HG02678 (cell line): ENCODE measurements around the gene S100A10.

Source experiments
- ATAC-seq: cut with Tn5 transposase; IDR thresholded peaks from one replicate; pipeline ENCODE4 v1.9.1; 2021; ENCODE audit warnings: mild to moderate bottlenecking, moderate library complexity; ENCODE audit not compliant: unreplicated experiment

The S100A10 gene

DNA sequence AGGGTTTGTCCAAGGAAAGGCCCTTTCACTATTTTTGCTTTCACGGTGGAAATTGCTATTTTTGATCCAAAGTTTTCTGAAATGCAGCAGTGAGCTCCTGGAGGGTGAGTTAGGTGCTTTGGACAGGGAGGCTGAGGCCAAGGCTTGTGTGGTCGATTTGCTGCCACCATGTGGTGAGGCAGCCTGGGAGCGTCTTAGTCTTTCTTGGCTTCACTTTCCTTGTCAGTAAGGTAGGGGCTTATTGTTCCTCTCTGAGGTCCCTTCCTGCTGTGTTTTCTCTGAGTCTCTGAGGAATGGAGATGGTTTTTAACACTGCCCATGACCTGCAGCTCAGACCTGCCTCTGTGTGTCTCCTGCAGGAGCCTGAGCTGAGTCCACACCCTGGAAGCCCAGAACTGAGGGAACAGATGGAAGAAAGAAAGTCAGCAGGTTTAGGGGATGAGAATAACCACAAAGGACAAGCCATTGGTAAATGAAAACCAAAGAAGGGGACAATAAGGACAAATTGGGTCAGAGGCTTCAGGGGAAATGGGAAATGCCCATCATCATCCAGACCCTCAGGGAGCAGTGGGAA, 20.1 kb upstream of the S100A10 start:
- no peak for ATAC-seq

DNA sequence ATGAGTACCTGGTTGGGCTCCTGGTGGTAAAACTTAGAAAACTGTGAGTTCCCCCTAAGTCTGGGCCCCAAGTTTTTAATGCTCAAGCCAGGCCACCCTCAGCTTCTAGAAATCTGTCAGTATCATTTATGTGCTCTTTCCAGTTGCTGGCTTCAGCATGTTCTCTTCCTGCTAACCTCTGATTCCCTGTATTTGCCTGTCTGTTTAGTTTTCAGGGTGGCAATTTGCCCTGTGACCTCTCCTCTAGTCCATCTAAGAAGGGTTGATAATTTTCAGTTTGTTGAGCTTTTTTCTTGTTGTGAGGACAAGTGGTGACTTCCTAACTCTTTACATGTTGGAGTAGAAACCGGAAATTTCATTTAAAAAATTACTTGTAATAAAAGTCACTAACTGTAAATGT, 16.0 kb upstream of the S100A10 start:
- no peak for ATAC-seq

DNA sequence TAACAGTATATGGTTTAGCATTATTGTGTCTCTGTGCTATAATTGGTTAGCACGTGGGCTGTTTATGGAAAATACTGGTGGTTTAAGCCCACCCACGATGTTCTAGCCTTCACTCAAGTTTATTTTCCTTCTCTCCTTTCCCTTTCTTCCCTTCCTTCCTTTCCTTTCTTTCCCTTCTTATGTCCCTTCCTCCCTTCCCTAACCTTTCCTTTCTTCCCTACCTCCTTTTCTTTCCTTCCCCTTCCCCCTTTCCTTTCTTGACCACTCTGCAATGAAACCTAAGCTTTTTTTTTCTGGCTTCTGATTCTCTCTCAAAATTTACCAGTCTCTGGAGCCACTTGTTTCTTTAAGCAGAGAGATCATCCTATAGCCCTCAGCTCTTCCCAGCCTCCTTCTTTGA, 13.4 kb upstream of the S100A10 start:
- no peak for ATAC-seq

DNA sequence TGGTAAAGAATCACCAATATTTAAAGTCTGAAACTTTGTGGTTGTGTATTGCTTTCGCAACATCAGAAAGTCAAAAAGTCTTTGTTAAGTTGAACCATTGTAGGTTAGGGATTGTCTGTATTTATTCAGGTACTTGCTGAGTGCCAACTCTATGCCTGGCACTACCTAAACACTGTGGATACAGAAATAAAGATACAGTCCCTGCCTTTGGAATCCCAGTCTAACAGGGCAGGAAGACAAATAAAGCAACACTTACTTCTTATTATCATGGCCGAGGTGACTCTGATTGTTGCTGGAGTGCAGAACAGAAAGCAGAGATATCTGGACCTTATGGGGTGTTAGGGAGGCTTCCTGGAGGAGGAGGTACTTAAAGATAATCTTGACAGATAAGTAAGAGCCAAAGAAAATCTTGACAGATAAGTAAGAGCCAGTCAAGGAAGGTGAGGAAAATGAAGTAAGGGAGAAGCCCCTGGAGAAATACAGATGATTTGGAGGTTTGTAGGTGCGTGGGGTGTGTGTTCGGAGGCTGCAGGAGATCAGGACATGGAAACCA, 11.8 kb upstream of the S100A10 start:
- ATAC-seq: no peak

DNA sequence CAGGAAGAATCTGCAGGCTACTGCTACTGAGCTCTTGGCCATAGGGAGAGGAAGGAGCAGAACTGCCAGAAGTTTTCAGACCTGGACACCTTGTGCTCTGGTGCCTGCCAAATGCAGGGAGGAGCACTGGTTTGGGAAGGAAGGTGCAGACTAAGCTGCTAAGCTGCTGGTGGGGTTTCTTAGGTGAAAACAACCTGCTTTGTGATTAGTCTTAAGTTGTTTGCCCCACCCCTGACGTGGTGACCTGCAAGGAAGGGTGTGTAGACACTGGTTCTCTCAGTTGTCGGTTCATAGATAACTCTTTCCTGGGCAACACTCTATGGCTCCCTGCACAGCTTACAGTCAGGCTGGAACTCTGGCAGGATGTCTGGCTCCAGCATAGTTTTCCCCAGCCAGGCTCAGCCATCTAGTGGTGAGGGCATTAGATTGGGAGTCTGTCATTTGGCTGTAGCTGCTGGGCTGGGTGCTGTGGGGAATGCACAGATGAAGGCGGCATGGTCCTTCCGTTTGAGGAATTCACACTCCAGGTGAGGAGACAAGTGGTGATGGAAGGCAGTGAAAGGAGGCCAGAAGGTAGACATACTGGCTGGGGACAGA, 10.3 kb upstream of the S100A10 start:
- no peak for ATAC-seq

DNA sequence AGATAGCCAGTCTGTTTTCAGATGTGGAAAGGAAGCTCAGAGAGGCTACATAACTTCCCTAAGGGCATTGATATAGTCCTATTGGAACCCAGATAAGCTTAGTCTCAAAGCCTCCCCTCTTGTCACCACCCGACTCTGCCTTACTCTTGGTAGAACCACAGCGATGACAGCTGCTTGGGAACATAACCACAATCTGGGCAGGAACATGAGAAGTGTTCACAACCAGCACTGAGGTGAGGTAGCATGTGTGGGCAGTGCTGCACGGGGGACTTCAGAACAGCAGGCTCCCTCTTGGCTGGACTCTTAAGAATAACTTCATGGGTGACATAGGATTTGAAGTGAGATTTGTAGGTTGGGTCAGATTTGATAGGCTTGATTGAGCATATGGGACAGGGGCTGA, 9.3 kb upstream of the S100A10 start:
- ATAC-seq: no peak

DNA sequence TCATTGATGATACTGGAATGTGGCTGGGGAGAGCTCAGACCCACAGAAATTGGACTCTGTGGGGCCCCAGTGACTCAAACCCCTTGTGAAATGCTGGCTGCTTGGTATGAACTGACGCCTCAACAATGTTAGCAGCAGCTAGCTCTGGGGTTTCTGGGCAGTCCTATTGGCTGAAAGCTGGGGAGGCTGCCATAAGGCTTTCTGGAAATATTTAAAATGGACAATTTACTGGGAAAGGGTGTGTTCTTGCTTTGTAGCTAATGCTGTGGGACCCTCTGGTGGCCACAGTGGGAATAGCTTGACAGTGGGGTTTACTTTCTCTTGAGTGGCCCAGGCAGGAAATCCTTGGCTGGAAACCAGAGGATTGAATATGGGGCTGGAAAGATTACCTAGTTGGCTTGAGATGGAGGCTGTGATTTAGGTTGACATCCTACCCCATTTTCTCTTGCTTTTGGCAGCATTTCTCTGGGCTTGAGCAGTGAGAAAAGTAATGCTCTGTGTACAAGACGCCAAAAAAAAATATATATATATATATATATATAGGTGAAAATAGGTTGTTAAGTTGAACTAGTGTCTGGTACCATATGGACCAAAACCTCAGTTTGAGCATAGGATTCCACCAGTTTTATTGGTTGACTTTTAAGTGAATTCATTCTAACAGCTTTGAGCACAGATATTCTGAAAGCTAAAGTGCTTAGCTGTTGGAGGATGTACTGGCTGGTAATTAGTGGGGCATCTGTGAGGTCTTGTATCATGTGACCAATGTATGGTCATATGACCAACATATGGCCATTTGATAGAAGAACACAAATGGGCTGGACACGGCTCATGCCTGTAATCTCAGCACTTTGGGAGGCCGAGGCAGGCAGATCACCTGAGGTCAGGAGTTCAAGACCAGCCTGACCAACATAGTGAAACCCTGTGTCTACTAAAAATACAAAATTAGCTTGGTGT, 8.2 kb upstream of the S100A10 start:
- ATAC-seq: no peak

DNA sequence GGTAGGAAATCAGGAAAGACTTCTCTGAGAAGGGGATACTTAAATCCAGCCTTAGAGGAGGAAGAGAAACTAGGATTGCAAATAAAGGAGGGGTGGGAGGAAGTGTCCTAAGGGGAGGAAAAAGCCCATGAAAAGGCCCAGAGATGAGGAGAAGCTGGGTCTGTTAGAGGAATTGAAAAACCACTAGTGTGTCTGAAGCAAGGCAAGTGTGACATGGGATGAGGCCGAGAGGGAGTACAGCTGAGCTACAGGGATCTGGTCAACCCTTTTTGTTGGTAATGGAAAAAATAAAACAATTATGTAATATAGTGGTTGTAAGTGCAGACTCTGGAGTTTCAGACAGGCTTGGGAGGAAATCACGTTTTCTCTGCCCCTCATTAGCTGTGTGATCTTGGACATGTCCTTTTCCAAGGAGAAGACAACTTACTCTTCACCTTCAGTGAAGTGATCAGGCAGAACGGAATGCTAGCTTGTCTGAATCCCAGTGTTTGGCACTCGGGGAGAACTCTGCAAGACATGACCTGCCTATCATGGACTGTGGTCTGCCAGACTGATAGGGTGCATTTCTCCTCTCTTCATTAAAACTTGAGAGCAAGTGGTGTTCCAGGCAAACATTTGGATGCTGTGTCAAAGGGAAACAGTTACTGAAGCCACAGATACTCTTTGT, 7.4 kb upstream of the S100A10 start:
- no peak for ATAC-seq

DNA sequence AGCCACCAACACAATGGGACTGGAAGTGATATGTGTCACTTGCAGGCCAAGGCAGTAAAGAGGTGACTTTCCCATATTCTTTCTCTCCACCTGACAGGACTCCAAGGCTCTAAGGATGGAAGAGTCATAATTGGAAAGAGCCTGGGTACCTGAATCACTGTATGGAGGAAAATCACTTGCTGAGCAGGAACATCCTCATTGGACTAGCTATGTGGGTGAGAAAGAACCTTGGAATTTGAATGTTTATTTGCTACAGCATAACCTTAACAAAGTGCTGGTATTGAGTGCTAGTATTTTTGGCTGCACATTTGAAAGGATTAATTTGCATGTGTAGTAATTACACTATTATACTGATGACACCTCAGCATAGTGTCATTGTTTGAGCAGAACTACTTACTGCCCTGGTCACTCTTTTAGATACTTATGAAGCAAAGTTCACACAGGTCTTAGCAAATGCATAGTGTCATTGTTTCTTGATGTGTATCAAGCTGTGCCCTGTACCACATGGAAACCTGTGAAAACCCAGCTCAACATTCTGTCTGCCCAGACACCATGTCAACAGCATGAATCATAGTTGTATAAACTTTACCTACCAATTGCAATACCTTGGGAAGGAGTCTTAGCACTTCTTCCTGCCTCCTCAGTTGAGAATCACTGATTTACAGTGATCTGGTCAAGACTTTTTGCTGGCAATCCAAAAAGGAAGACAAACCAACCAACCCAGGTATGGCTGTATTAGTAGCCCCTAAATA, 5.1 kb upstream of the S100A10 start:
- no peak for ATAC-seq

DNA sequence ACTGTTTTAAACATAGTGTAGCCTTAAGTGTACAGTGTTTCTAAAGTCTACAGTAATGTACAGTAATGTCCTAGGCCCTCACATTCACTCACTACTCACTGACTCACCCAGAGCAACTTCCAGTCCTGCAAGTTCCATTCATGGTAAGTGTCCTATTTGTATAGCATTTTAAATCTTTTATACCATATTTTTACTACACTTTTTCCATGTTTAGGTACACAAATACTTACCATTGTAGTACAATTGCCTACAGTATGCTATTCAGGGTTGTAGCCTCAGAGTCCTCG, 3.6 kb upstream of the S100A10 start:
- ATAC-seq: no peak

DNA sequence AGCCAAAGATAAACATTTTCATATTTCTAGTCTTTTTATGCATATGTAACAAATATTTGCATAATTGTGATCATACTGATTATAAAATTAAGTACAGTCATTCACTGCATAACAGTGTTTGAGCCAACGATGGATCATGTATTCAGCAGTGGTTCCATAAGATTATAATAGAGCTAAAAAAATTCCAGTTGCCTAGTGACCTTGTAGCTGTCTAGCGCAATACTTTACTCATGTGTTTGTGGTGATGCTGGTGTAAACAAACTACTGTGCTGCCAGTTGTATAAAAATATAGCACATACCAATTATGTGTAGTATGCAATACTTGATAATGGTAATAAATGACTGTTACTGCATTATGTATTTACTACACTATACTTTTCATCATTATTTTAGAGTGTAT, 2.1 kb upstream of the S100A10 start:
- ATAC-seq: no peak

DNA sequence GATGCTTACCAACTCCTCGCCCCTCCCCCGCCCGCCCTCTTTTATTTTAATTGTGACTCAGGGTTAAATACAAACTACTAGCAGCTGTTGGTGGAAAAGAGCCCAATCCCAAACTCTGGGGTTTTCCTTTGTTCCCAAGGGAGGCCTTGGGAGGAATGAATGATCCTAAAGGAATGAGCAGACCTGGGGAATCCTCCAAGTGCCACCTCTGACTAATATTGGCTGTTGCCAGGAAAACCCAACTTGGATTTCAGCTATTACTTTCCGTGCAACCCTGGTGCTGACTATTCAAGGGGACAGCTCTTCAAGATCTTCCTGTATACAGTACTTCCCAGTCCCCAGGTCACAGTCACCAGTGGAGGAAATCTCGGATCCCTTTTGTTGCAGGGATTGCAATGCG, 1.3 kb upstream of the S100A10 start:
- ATAC-seq: no peak

DNA sequence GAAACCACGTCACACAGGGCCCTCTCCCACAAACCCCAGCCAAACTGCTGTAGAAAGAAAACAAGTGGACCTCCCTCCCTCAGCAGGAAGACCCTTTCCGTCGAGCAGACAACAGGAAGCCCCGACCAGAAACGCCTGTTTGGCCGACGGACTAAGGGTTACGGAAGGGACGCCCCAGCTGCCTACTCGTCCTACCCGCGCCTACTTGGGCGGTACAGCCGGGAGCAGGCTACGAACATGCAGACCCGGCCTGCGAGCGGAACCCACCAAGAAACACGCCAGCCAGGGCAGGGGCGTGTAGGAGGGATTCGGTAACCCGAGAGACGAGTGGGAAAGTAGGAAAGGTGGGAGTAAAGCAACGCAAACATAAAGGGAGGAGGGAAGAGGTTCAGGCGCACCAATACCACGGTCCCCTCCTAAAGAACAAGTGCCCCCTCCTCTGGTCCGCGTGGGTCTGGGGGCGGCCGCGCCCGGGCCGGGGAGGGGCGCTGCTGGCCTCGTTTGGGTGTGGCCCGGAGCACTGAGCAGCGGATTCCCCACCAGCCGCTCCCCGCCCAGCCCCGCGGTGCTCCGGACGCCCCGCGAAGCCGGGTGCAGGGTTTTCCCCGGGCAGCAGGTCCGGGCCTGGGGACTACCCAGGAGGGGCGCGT, 450 bp downstream of the S100A10 start:
- no peak for ATAC-seq

DNA sequence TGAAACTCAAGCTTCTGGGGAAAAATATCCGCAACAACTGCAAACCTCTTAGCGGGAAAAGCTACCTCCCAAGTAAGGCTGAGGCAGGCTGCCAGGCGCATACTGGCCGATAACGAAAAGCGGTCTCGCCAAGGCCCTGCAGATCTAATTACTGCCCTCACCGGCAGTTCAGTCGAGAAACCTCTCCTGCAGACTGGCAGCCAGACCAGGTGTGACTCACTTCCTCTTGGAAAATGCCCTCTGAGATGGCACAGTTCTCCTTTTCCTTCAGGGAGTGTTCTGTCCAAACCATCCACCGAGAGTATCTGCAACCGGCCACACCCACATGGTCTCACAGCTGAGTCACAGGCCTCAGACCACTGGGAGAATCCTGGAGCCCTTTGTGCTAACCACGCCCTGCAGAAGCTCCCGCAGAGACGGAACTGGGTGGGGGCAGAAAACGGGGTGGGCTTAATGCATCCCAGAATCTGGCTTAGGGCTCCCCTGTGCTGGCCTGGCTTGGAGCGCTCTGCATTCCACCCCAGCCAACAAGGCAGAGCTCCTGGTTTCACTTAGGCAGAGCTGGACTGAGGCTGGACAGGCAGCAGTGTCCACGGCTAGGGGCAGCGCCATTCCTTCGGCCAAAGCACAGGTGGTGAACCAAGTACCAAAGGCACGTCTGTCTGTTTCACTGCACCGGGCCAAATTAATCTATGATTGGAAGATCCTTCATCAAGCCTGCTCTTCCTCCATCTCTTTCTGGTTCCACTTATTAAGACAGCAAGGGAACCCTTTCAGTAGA, 1.2 kb downstream of the S100A10 start:
- ATAC-seq: no peak

DNA sequence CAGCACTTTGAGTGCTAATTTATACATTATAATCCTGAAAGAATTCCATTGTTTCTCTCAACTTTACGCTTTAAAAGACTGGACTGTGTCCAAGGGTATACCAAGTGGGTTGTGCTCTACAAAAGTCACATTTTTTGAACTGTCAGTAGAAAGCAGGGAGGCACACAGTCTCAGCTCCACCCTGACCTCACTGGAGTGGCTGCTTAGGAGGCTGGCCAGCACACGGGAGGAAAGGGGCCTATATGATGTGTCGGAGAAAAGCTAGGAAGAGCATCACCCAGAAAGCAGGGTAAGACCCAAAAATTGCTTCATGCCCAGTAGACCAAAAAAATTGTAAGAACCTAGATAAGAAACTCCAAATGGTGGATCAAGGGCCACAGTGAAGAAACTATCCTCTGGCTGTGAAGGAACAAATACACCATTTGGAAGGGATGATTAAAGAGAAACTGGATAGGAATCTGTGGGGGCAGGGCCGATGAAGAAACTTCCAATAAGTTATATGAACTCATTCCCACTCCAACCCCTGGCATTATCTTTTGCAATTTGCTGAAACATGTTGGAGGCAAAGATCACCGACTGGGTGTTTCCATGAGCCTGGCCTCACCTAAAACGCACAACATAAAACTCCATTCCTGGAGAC, 1.9 kb downstream of the S100A10 start:
- ATAC-seq: no peak

DNA sequence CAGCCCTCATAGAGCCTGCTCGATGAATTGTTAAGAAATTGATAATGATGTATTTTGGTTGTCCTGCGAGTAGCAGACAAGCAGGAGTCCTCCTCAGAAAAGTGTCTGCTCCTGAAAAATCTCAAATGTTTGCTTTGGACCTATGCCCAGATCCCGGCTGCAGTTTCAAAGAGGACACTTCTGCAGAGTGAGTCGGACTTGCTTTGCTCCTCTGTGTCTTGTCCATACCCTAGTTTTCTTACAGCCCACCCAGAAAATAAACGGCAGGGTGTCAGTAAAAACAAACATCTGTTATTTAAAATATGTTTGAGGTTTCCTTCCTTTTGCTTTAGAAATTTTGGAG, 2.8 kb downstream of the S100A10 start:
- no peak for ATAC-seq

DNA sequence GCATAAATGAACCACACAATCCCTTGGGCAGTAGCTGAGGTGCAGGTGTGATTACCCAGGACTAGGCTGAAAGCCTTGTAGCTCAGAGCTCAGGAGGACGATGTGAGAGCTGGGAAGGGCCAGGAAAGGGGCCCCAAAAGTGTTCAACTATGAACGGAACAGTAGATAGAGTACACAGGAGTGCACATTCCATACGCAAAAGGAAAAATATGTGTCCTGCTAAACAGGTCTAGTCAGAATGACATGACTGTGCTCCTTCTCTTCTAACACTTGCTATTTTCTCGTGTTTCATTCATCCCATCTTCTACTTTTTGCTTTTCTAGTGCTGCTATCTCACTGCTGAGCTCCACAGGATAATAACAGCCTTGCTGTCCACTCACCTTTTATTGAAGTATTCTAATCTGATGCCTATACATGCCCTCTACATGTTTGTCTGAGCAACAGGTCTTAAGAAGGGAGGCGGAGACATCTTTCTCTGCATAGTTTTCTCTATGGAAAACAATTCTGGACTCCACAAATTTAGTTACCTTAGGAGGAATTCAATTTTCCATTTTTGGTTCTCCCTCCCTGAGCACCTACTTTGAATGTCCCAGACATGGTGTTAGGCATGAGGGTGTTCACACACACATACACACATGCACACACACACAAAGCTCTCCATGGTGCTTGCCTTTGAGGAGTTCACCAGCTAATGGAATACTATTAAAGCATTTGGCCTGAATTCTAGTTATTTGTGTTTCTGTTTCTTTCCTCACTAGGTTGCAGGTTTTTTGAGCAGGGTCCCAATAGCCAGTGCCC, 3.4 kb downstream of the S100A10 start:
- no peak for ATAC-seq

DNA sequence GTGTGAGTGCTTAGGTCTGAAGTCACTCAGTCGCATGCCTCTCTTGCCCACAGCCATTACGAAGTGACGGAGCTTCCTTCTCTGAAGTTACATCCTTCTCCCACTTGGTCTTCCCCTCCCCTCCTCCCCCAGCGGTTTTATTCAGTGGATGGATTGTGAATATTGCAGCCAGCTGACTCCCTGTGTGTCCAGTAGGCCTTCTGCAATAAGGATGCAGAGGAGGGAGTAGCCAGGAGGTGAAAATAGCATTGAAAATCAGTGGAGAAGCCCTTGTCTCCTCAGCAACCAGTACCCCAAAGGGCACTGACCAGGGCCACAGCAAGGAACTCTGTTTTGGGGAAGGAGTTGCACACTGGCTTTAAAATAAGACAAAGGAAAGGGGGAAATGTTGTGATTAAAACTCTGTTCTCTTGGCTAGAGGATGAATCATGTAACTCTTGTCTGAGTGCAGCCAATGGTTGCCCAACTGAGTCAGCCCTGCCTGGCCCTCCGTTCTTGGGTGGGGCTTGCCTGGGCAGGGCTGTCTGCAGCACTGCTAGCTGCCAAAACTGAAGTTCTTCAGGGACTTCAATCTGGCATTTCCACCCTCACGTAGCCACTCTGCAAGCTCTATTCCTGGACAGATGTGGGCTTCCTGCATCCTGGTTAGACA, 4.3 kb downstream of the S100A10 start:
- ATAC-seq: no peak
